ENCODE measurements around the gene GP9. TPM values are rescaled to one million over a fixed set of nuclear protein-coding genes. Genes with fewer than 3 reads are reported as not detected.
"Not testable (repeated sequence)": the region's sequence is repeated elsewhere in the genome, so short reads cannot be mapped to it uniquely, and the experiment has no call there.

GP9 gene
- total and polyA plus RNA-seq, 3 donors from 2014 or later = 1.4 to 2.1 (median 1.7) TPM

DNA sequence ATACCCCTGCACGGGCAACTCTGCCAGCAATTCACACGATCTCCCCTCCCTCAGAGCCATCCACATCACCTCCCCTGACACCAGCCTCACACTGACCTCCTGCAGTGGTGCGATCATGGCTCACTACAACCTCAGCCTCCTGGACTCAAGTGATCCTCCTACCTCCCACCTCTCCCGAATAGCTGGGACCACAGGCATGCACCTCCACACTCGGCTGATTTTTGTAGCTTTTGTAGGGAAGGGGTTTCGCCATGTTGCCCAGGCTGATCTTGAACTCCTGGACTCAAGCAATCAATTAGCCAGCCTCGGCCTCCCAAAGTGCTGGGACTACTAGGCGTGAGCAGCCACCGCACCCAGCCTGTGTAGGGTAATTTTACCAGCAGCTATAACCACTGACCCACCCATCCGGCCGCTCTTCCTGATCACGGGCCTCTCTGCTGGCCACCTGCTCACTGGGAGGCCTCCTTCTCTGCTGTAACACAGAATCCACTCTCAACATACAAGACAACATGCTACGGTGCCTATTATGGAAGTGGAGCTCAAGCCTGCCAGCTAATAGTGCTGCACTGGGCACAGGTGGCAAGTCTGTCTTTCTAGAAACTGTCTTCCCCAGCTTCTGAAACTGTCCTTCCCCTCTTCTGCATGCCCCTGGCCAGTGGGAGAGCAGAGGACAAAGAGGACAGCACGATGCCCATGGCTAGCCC, 4.6 kb downstream of the GP9 start:
- Histone ChIP-seq H3K27ac (no peak overlapping the region), H3K27me3 (no peaks in the 10 kb centered on the region), H3K4me1 (peaks cover 16% of the 10 kb centered on the region), H3K9me3 (no peaks in the 10 kb centered on the region), H3K4me3 (no peak overlapping the region), H3K36me3 (ENCODE audit: low read depth, missing control alignments) (no peaks in the 10 kb centered on the region)
- TF ChIP-seq POLR2A (IDR thresholded peaks at IDR 0.05) = no peak
- TF ChIP-seq, protein P1, sequence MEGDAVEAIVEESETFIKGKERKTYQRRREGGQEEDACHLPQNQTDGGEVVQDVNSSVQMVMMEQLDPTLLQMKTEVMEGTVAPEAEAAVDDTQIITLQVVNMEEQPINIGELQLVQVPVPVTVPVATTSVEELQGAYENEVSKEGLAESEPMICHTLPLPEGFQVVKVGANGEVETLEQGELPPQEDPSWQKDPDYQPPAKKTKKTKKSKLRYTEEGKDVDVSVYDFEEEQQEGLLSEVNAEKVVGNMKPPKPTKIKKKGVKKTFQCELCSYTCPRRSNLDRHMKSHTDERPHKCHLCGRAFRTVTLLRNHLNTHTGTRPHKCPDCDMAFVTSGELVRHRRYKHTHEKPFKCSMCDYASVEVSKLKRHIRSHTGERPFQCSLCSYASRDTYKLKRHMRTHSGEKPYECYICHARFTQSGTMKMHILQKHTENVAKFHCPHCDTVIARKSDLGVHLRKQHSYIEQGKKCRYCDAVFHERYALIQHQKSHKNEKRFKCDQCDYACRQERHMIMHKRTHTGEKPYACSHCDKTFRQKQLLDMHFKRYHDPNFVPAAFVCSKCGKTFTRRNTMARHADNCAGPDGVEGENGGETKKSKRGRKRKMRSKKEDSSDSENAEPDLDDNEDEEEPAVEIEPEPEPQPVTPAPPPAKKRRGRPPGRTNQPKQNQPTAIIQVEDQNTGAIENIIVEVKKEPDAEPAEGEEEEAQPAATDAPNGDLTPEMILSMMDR (IDR thresholded peaks at IDR 0.05) = no peak
- intact Hi-C loops (cut with DNase I; ENCODE audit: low total_unique reads) = no loop called here
- 91 to 94% methylated on average over 11 to 14 of the region's 14 CpGs for WGBS, 2 donors
- no peak for DNase-seq

DNA sequence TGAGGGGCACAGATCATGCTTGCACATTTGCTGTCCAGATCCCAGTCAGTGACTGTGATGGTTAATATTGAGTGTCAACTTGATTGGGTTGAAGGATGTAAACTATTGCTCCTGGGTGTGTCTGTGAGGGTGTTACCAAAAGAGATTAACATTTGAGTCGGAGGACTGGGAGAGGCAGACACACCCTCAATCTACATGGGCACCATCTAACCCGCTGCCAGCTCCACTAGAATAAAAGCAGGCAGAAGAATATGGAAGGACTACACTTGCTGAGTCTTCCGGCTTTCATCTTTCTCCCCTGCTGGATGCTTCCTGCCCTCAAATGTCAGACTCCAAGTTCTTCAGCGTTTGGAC, 5.1 kb downstream of the GP9 start:
- H3K36me3 ChIP-seq (ENCODE audit: low read depth, missing control alignments) = no peaks in the 10 kb centered on the region
- no peaks in the 10 kb centered on the region for H3K9me3 ChIP-seq
- no peaks in the 10 kb centered on the region for H3K27me3 ChIP-seq
- H3K27ac ChIP-seq = no peak overlapping the region
- H3K4me1 ChIP-seq = peaks cover 18% of the 10 kb centered on the region
- intact Hi-C loops (cut with DNase I; ENCODE audit: low total_unique reads) = no loop called here
- H3K4me3 ChIP-seq = no peak overlapping the region
- 74 to 93% methylated on average over 4 of the region's 4 CpGs for WGBS, 2 donors
- no peak for TF ChIP-seq POLR2A (IDR thresholded peaks at IDR 0.05)
- TF ChIP-seq, protein P1 (IDR thresholded peaks at IDR 0.05) = no peak
- DNase-seq = no peak

DNA sequence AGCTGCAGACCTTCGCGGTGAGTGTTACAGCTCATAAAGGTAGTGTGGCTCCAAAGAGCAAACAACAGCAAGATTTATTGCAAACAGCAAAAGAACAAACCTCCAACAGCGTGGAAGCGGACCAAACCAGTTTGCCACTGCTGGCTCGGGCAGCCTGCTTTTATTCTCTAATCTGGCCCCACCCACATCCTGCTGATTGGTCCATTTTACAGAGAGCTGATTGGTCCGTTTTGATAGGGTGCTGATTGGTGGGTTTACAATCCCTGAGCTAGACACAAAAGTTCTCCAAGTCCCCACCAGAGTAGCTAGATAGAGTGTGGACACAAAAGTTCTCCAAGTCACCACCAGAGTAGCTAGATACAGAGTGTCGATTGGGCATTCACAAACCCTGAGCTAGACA, 7.1 kb downstream of the GP9 start:
- peak; percentile 20 for TF ChIP-seq POLR2A (IDR thresholded peaks at IDR 0.05)
- TF ChIP-seq, protein P1 (IDR thresholded peaks at IDR 0.05) = peak in 1 of 3 experiments; percentile 7
- intact Hi-C loops (cut with DNase I; ENCODE audit: low total_unique reads) = not testable (repeated sequence)
- WGBS, 2 donors = 83 to 85% methylated on average over 7 of the region's 7 CpGs

DNA sequence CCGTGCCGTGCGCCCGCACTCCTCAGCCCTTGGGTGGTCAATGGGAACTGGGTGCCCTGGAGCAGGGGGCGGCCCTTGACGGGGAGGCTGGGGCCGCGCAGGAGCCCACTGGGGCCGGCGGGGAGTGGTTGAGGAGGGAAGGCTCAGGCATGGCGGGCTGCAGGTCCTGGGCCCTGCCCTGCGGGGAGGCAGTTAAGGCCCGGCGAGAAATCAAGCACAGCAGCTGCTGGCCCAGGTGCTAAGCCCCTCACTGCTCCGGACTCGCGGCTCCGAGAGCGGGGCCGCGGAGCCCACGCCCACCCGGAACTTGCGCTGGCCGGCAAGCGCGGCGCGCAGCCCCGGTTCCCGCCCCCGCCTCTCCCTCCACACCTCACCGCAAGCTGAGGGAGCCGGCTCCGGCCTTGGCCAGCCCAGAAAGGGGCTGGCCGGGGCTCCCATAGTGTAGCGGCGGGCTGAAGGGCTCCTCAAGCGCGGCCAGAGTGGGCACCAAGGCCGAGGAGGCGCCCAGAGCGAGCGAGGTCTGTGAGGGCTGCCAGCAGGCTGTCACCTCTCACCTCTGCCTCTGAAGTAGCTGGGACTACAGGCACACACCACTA, 7.8 kb downstream of the GP9 start:
- intact Hi-C loops (cut with DNase I; ENCODE audit: low total_unique reads) = no loop called here
- Histone ChIP-seq H3K36me3 (ENCODE audit: low read depth, missing control alignments) (no peaks in the 10 kb centered on the region), H3K27me3 (no peaks in the 10 kb centered on the region), H3K9me3 (no peaks in the 10 kb centered on the region), H3K4me3 (peak overlapping the region; percentile 45 to 56), H3K27ac (peak overlapping the region; percentile 22 to 57), H3K4me1 (peaks cover 18% of the 10 kb centered on the region)
- 1 to 8% methylated on average over 13 to 31 of the region's 44 CpGs for WGBS, 2 donors
- no peak for DNase-seq
- TF ChIP-seq, protein P1 (IDR thresholded peaks at IDR 0.05) = no peak
- no peak for TF ChIP-seq POLR2A (IDR thresholded peaks at IDR 0.05)

More for the DNA sequence above, 7.1 kb downstream of the GP9 start:
- Histone ChIP-seq H3K27ac (peak overlapping the region in 1 of 2 donors; percentile 22), H3K4me3 (peak overlapping the region; percentile 45 to 56), H3K4me1 (peaks cover 18% of the 10 kb centered on the region)
- not testable (repeated sequence) for H3K36me3 ChIP-seq (ENCODE audit: low read depth, missing control alignments); H3K9me3 ChIP-seq; H3K27me3 ChIP-seq
- peak; percentile 60 for DNase-seq

DNA sequence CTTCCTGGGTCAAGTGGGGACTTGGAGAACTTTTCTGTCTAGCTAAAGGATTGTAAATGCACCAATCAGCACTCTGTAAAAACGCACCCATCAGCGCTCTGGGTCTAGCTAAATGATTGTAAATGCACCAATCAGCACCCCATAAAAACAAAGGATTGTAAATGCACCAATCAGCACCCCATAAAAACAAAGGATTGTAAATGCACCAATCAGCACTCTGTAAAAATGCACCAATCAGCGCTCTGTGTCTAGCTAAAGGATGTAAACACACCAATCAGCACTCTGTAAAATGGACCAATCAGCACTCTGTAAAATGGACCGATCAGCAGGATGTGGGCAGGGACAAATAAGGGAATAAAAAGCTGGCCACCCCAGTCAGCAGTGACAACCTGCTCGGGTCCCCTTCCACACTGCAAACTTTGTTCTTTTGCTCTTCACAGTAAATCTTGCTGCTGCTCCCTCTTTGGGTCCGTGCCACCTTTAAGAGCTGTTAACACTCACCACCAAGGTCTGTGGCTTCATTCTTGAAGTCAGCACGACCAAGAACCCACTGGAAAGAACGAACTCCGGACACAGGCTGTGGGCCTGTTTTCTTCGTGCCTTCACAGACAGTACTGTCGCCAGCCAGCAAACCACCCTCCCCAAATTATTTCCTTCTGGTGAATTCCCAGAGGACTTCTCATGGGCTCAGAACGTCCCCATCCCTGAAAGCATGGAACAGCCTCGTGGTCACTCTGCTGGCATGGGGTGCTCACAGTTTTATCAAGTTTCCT, 8.9 kb downstream of the GP9 start:
- not testable (repeated sequence) for H3K4me3 ChIP-seq, H3K27me3 ChIP-seq

More for the DNA sequence above, 8.9 kb downstream of the GP9 start:
- peak overlapping the region; percentile 25 to 29 for H3K27ac ChIP-seq
- peaks cover 18% of the 10 kb centered on the region for H3K4me1 ChIP-seq
- H3K36me3 ChIP-seq (ENCODE audit: low read depth, missing control alignments); intact Hi-C loops (cut with DNase I; ENCODE audit: low total_unique reads); H3K9me3 ChIP-seq: not testable (repeated sequence)
- 54 to 56% methylated on average over 12 to 13 of the region's 13 CpGs for WGBS, 2 donors
- peak; percentile 40 for DNase-seq

Measured in testis (tissue), 3 donors.